HK-2 (cell line): Measurements from ENCODE around the gene PRKD3.
"Not testable (repeated sequence)": the region's sequence is repeated elsewhere in the genome, so short reads cannot be mapped to it uniquely, and the experiment has no call there.

Experiments used
- DNase-seq: peaks from one replicate; pipeline ENCODE4 v3.0.0-alpha.2; 2018; ENCODE audit not compliant: unreplicated experiment

PRKD3 gene

DNA sequence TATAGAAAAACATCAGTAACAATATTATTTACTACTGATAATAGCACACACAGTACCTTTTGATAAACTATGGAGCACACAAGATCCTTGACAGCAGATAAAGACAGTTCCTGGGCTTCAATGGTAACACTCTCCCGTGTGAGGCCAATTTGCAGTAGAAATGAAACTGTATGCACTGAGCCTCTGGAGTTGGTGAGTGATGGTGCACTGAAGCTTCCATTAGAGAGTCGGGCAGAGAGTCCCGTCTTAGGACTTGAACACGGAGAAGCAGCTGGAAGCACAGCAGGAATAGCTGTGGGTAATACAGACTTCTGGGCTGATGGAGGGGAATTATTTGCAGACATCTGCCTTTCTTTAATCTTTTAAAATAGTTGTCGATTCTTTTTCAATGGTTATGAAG is 8.5 kb downstream of the PRKD3 start:
- DNase-seq: no peak

GRCh38 chr2:37315364-37315763 is 9.3 kb downstream of the PRKD3 start:
- no peak for DNase-seq

- DNase-seq: no peak
Measured at GRCh38 chr2:37307500-37307899, 17.1 kb downstream of the PRKD3 start.

GRCh38 chr2:37306024-37306423 is 18.6 kb downstream of the PRKD3 start:
- no peak for DNase-seq

- DNase-seq: no peak
Measured at GRCh38 chr2:37302701-37303252, 21.9 kb downstream of the PRKD3 start.

DNA sequence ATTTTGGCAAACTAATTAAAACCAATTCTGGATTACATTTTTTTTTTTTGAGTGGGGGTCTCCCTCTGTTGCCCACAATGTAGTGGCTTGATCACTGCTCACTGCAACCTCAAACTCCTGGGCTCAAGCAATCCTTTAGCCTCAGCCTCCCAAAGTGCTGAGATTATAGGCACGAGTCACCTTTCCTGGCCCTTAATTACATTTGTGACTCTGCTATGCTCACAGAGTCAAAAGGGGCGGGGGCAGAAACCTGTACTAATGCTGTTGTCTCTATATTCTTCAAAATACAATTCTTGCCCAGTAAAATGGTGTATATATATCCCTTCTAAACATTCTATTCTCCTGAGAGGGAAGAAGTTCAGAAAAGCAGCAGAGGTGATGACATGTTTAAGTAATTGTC is 23.2 kb downstream of the PRKD3 start:
- no peak for DNase-seq

- no peak for DNase-seq
Measured at GRCh38 chr2:37300578-37300977, 24.1 kb downstream of the PRKD3 start.

- no peak for DNase-seq
Measured at GRCh38 chr2:37300146-37300545, 24.5 kb downstream of the PRKD3 start.

GRCh38 chr2:37297632-37298031 is 27.0 kb downstream of the PRKD3 start:
- DNase-seq: no peak

GRCh38 chr2:37295469-37296073 is 29.1 kb downstream of the PRKD3 start:
- no peak for DNase-seq

DNA sequence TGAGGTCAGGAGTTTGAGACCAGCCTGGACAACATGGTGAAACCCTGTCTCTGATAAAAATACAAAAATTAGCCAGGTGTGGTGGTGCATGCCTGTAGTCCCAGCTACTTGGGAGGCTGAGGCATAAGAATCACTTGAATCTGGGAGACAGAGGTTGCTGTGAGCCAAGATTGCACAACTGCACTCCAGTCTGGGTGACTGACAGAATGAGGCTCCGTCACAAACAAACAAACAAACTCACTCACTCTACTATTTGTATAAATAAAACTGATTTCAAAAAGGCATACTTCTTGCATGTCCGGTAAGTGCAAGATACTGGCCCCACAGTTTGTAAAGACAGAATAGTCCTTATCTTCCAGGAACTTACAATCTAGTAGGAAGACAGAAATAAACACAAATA is 29.8 kb downstream of the PRKD3 start:
- not testable (repeated sequence) for DNase-seq

- DNase-seq: no peak
Measured at GRCh38 chr2:37291680-37292079, 33.0 kb downstream of the PRKD3 start.

GRCh38 chr2:37287966-37288365 is 36.7 kb downstream of the PRKD3 start:
- DNase-seq: no peak

DNA sequence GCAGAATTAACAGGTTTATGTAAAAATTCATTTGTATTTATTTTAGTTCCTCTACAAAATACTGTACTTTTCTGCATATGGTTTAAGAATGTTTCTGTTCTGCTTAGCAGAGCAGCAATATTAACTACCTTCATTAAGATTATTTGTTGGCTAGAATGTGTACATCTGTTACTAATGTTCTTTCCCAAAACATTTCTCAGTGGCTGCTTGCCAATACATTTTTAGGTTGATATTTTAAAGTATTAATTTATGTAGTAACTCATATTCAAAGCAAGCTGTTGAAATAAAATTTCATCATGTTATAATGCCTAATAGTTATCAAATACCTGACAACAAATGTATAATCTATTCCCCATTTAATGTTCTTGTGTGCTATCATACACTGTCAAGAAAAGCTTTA is 40.3 kb downstream of the PRKD3 start:
- no peak for DNase-seq

GRCh38 chr2:37283207-37283606 is 41.4 kb downstream of the PRKD3 start:
- DNase-seq: no peak

DNA sequence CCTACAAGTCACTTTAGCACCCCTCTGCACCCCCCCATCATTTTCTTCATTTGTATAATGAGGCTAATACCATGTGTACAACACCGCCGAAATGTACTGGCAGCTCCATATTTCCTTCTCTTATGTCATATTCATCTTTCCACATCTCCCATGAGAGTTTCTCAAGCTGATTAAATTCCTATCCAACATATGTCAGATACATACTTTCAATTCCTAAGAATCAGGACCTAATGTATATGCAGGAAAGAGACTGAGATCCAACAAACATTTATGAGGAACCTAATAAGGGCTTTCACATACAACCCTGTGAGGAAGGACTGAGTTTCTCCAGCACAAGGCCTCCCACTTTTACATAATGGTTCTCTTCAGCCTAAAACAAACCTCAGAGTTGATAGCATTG is 41.9 kb downstream of the PRKD3 start:
- DNase-seq: no peak

DNA sequence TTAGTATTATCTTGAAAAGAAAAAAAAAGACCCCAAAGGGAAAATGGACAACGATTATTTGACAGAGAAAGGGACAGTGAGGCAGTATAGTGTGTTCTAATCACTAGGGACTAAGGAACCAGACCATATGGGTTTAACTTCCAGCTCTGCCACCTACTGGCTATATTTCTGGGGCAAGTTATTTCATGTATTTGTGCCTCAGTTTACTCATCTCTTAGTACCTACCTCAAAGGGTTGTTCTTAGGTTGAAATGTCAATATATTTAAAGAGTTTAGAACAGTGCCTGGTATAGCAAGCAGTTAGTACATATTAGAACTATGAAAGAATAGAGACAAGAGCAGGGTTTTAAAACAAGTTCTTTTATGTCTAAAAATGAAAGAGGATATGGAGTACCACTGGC is 42.7 kb downstream of the PRKD3 start:
- DNase-seq: no peak

- no peak for DNase-seq
Measured at GRCh38 chr2:37276291-37276690, 48.3 kb downstream of the PRKD3 start.
